Endothelial cell of hepatic sinusoid (primary cell): ENCODE data around the gene CORO1C.

ENCODE experiments used
- in situ Hi-C: cut with HindIII; loops from 2 replicates; pipeline ENCODE4 v1.10.0; 2017; ENCODE audit warnings: low sequenced_read_pairs

The CORO1C gene

DNA sequence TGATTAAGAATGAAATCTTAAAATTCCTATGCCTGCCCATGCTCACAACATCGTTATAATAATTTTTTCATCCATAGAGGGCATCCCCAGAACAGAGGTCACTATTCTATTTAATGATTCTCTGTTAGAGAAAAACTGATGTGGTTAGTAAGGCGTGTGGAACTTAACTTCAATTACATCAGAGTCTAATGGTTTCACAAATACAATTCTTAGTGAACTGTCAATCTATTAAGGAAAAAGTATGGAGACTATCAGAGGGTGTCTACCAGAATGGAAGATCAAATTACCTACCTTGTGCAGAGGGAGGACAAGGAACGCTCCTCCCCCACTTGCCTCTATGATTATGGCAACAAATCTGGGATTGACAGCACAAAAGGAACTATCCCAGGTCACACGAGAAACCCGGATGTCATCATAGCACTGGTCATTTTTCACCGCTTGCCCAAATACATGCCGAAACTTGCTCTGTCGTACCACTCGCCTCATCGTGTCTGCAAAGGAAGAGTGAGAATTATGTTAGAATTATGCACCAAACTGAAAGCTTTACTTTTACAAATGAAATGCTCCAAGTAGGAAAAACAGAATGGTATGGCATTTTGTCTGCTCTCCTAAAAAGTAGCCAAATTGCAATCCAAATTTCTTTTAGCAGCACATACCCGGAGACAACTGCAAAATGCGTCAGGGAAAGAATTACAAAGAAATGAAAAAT is 30.3 kb downstream of the CORO1C start:
- in situ Hi-C loops = no loop called here

- in situ Hi-C loops = no loop called here
These were observed 31.3 kb downstream of the CORO1C start for GRCh38 chr12:108699955-108700563.

- in situ Hi-C loops = no loop called here
These were observed 33.4 kb downstream of the CORO1C start for GRCh38 chr12:108697905-108698304.

- in situ Hi-C loops = no loop called here
These were observed 34.4 kb downstream of the CORO1C start for GRCh38 chr12:108696996-108697290.

- in situ Hi-C loops = no loop called here
These were observed 35.0 kb downstream of the CORO1C start for GRCh38 chr12:108696111-108696995.

- in situ Hi-C loops = no loop called here
These were observed 36.5 kb downstream of the CORO1C start for GRCh38 chr12:108694812-108695278.

DNA sequence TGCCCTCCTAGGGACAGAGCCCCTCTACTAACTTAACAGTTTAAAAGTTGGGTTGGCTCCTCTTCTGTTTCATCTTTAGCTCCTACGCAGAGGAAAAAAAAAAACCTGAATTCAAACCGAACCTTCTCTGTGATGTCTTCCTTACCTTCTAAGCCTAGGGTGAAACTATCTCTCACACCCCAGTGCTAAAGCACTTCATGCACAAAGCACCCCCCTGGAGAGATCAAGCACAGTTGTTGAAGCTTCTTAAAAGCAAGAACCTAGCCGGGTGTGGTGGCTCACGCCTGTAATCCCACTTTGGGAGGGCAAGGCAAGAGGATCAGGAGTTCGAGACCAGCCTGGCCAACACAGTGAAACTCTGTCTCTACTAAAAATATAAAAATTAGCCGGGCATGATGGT is 37.6 kb downstream of the CORO1C start:
- in situ Hi-C loops = no loop called here

DNA sequence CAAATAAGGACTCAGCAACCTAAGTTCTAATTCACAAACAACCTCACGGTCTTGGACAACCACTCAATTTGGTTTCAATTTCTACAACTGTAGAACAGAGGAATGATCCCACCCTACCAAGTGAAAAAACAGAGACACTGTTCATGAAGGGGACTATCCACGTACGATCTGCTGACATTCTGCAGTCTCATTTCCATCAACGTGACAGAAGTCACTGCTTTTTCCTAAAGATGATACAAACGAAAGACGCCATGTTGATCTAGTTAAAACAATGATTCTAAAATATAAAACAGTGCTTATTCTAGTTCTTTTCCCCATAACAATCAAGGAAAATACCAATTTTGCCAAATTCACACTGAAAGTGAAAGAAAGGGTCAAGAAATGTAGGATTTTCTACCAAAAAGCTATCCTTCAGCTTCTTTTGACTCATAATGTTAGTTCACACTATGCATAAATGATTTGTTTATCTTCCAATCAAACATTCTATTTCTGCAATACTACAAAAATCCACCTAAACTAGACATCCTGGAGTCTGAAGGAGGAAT is 38.1 kb downstream of the CORO1C start:
- in situ Hi-C loops = no loop called here

DNA sequence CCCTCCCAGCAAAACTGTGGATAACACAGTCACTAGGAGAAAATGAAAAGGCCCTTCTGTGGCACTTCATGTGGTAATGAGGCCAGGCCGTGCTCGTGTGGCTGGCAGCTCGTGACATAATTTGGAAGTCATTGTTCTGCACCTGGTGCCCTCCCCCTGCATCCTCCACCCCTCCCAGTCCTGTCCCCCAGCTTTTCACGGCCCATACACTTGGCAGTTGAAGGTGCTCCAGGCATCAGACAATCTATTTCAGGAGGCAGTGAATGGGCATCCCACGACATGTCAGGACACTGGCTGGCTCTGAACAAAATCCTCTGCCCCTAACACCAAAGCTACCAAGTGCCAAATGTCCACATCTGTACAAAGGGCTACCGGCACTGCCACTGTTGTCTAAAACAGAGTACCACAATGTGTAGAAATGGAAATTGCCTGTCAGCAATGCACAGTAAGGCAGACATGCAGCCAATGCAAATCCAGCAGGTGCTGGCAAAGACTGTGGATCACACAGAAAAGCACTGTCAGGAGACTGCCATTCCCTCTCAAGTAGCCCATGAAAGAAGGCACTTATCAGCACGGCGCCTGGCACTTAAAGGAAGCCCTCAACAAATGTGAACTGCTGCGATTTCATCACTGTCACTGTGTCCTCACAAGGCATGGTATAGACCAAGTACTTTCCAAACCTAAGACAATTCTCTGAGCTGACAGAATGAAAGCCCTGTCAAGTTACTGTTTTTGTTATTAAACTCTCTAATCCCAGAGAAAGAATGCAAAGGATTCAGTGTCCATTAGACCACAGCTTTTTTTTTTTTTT is 39.1 kb downstream of the CORO1C start:
- in situ Hi-C loops = no loop called here

DNA sequence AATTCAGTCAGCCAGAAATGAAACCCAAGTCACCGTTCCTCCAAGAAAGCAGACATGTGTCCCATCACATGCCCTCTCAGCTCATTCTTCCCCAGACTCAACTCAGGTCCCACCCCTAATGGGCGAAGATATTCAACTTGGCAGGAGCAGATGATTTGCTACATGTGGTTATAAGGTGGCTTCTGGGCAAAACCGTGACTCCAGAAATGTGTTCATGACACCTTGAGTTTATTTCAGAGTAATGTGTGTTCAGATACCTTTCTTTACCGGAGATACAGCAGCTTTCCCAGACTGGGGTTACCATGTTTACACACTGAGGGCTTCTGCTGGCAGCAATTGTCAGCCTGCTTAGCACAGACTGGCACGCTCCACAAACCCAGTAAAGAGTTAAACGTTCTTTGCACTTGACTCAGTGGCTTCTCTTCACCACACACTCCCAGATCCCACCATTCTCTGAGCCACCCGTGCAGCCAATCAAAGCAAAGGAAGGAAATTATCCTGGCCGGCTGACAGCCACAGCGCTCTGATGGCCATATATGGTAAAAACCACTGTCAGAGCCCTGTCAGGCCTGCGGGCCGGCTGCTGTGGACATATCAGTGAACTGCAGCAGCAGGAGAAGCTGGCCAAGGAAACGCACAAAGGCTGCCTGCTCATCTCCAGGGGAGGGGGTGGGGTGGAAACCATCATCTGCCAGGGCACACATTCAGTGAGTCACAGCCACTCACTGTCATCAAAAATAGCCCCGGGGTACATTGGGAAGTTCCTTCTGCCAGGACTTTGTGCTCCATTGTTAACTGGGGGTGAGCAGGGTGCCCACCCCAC is 39.9 kb downstream of the CORO1C start:
- in situ Hi-C loops = no loop called here

DNA sequence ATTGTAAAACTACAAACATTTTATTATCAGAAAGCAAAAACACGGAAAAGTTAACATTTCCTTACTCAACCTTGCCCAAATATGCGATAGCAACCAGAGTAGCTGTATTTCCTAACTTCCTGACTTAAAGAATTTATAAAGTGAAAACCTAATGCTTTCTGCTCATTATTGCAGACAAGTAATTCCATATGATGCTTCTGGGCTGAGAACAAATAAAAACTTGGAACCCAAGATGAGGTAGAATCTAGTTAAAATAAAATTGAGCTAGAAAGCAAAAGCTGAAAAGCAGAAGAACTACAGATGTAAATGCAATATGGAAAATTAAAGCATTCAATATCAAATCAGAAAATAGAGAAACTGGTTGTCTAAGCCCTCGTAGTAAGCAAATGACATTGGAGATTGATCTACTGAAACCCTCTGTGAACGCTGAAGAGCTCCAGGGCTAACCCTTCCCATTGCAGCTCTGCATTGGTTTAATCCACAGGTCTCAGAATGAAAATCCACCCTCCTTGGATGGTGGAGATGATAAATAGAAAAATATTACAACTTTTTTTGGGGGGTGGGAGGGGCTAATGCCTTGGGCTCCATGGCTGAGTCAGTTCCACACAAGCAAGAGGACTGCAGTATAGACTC is 40.7 kb downstream of the CORO1C start:
- in situ Hi-C loops = no loop called here

- in situ Hi-C loops = no loop called here
These were observed 41.2 kb downstream of the CORO1C start for GRCh38 chr12:108690191-108690518.

DNA sequence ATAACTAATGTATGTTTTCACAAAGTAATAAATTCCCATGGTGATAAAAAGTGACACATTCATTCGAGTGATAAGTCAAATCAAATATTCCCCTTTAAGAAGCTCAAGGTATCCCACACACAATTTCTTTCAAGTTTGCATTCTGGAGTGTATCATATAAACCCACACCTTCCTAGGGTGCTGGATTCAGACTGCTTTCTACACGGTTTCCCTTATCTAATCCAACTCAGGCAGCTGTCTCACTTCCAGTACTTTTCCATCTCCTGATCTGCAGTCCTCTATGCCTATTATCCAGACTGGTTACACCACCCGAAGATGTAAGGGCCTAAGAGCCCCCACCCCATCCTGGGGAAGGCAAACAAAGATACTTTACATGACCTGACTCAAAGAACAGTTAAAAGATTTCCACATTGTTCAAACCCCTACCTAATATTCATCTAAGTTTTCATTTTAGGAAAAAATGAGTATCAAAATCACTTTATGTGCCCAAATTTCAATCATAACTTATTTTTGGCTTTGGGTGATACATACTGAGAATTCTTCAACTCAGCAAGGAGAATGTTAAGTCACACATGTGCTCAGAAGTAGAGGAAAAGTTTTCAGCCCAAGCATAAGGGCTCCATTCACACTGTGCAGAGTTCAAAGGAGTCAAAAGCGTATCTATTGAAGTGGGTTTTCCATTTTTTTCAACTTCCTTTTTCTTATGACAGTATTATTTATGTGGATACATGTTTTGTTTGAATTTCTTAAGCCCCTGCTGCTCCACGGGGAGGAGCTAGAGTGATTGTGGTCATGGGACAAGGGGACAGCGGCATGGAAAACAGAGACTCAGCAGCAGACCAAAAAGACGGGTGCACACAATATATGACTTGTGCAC is 41.8 kb downstream of the CORO1C start:
- in situ Hi-C loops = loop anchor here (10.0 kb wide), 1 partner anchor 65 kb away; no protein-coding TSS in a partner anchor

DNA sequence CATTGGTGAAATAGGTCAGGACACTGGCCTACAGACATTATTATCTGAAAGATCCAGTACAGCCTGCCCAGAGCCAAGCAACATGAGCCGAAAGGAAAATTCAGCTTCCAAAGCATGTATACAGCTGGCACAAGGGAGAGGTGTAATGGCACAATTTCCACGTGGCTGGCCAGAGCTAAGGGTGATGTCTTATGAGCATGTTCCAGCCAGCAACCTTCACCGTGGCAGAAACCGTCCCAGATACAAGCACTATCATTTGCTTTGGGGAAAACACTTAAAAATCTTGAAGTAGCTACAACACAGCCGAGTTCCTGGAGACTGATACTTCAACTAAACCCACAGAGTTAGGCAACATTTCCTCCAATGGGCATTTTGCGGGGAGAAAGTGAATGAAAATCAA is 44.5 kb downstream of the CORO1C start:
- in situ Hi-C loops = loop anchor here (10.0 kb wide), 1 partner anchor 62 kb away; no protein-coding TSS in a partner anchor

GRCh38 chr12:108685469-108686260 is 45.7 kb downstream of the CORO1C start:
- in situ Hi-C loops = loop anchor here (10.0 kb wide), 1 partner anchor 61 kb away; no protein-coding TSS in a partner anchor

- in situ Hi-C loops = loop anchor here (10.0 kb wide), 1 partner anchor 59 kb away; no protein-coding TSS in a partner anchor
These were observed 47.3 kb downstream of the CORO1C start for GRCh38 chr12:108683906-108684556.

GRCh38 chr12:108681317-108681716 is 50.0 kb downstream of the CORO1C start:
- in situ Hi-C loops = loop anchor here (10.0 kb wide), 1 partner anchor 57 kb away; no protein-coding TSS in a partner anchor
